GM12872 (cell line): ENCODE measurements around the gene PAPPA2.

Source experiments
- CTCF ChIP-seq: IDR thresholded peaks from 3 replicates; pipeline ENCODE4 v1.5.1; 2011; ENCODE audit warnings: low read depth, mild to moderate bottlenecking, low read length, moderate library complexity; ENCODE audit not compliant: insufficient read depth

The PAPPA2 gene

DNA sequence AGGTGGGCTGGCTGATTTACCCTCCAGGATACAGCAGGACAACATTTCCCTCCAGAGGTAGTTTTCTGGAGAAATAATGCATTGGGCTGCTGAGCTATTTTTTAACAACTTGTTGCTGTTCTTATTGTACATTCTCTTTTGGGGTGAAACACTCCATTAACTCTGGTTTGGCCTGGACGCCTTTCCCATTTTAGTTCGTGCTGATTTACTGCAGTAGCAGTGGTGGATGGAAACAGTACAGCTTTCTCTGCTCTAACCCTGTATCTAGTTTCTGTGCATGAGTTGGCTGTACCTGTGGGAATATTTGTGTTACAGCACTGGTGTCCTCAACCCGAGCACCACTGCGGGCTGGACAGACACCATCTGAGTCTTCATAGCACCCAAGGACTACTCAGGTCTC is 376.2 kb downstream of the PAPPA2 start:
- TF ChIP-seq CTCF = no peak

- no peak for TF ChIP-seq CTCF
Observed at GRCh38 chr1:176841238-176841637, 378.3 kb downstream of the PAPPA2 start.

GRCh38 chr1:176843352-176844297 is 380.6 kb downstream of the PAPPA2 start:
- peak; percentile 33; the same call in 2 of the 3 replicates for TF ChIP-seq CTCF

GRCh38 chr1:176847052-176847451 is 384.1 kb downstream of the PAPPA2 start:
- no peak for TF ChIP-seq CTCF

- no peak for TF ChIP-seq CTCF
Observed at GRCh38 chr1:176849281-176849680, 386.3 kb downstream of the PAPPA2 start.

GRCh38 chr1:176850871-176851270 is 387.9 kb downstream of the PAPPA2 start:
- TF ChIP-seq CTCF = no peak

DNA sequence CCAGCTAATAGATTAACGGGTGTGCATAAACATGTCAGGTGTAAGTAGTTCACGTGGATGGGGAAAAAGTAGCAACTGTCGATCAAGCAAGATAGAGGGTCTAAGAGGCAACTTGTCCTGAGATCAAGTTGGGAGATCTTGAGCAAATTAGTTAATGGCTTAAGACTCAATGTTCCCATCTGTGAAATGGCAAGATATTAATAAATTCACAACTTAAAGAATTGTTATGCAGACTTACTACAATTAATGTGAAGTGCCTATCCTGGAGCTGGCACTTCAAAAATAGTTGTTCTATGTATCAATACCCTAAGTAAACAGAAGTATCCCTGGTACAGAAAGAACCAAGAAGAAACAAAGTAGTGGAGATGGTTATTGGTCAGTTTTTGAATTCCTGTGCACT is 389.1 kb downstream of the PAPPA2 start:
- TF ChIP-seq CTCF = no peak
